Endothelial cell of umbilical vein (primary cell): ENCODE measurements around the gene GPLD1. TPM values are rescaled to one million over a fixed set of nuclear protein-coding genes. Genes with fewer than 3 reads are reported as not detected.

ENCODE experiments used
- BruUV-seq: library from RNA; stranded (reverse); fragments of 400-500 nt; replicated peaks from 2 replicates; lab custom pipeline; 2021; lab: Mats Ljungman, UMichigan
- CTCF ChIA-PET: fragments of 300-600, 350-600 bp; sonication (Branson Sonifier 250); formaldehyde crosslinking; loops from one replicate; lab custom pipeline; 2021; ENCODE audit warnings: antibody characterized with exemption, inconsistent platforms; lab: Charles Lee
- POLR2A ChIA-PET: fragments of 300-600, 350-600 bp; sonication (Branson Sonifier 250); formaldehyde crosslinking; loops from one replicate; lab custom pipeline; 2021; ENCODE audit warnings: antibody characterized with exemption, inconsistent platforms; lab: Charles Lee
- DNase-seq: peaks from one replicate; pipeline ENCODE4 v3.0.0-alpha.2; 2011; ENCODE audit warnings: low read depth, low spot score
- FAIRE-seq: peaks from 2 replicates; lab custom pipeline; 2011; peaks lifted over from hg19 to GRCh38; lab: Jason Lieb, UNC
- H2AFZ ChIP-seq: 2 replicates; pipeline ENCODE4 v1.6.0; 2012; ENCODE audit warnings: low read depth, low read length, control low read depth, inconsistent platforms
- H3K27ac ChIP-seq: 2 replicates; pipeline ENCODE4 v1.5.1; 2011; ENCODE audit warnings: low read depth, mild to moderate bottlenecking, control low read depth, low read length, moderate library complexity; ENCODE audit not compliant: insufficient read depth
- H3K27me3 ChIP-seq, 2 experiments: 2 replicates each; pipeline versions ENCODE4 v1.6.0 to v1.6.1; 2011; ENCODE audit warnings: low read length in 2 of 2, mixed read lengths in 1 of 2; ENCODE audit not compliant: control insufficient read depth in 2 of 2, insufficient read depth in 2 of 2
- H3K36me3 ChIP-seq, 2 experiments: 2 replicates in 1 of 2; 3 replicates in 1 of 2; pipeline ENCODE4 v1.5.1; 2011; ENCODE audit warnings: low read length in 2 of 2, mild to moderate bottlenecking in 1 of 2, moderate library complexity in 1 of 2; ENCODE audit not compliant: control insufficient read depth in 2 of 2, insufficient read depth in 2 of 2; ENCODE audit errors: extremely low read depth in 1 of 2
- H3K4me1 ChIP-seq: 3 replicates; pipeline ENCODE4 v1.5.1; 2011; ENCODE audit warnings: mild to moderate bottlenecking, low read length; ENCODE audit not compliant: control insufficient read depth, insufficient read depth; ENCODE audit errors: extremely low read depth
- H3K4me2 ChIP-seq: 2 replicates; pipeline ENCODE4 v1.6.1; 2011; ENCODE audit warnings: low read length, control low read depth, mixed read lengths; ENCODE audit not compliant: insufficient read depth
- H3K4me3 ChIP-seq, 3 experiments: fragments of 200-600 bp in 1 of 3; sonication (generic), shearing (Covaris generic) in 1 of 3; replicated peaks in 1 of 3; 2 replicates each; pipeline ENCODE4 v1.5.1; 2011 to 2016; ENCODE audit warnings: control low read depth in 3 of 3, low read length in 3 of 3, mild to moderate bottlenecking in 2 of 3, inconsistent platforms in 1 of 3, low read depth in 1 of 3, moderate library complexity in 1 of 3; ENCODE audit not compliant: insufficient read depth in 1 of 3
- H3K79me2 ChIP-seq: 2 replicates; pipeline ENCODE4 v1.6.0; 2012; ENCODE audit warnings: low read length, inconsistent platforms; ENCODE audit not compliant: control insufficient read depth, insufficient read depth
- H3K9ac ChIP-seq: replicated peaks from 2 replicates; pipeline ENCODE3; 2011; ENCODE audit warnings: low read length, control low read depth; ENCODE audit not compliant: insufficient read depth; ENCODE audit errors: extremely low read depth
- H3K9me1 ChIP-seq: replicated peaks from 3 replicates; pipeline ENCODE4 v1.6.0; 2011; ENCODE audit warnings: mild to moderate bottlenecking, low read length; ENCODE audit not compliant: control insufficient read depth, insufficient read depth; ENCODE audit errors: extremely low read depth
- H3K9me3 ChIP-seq: replicated peaks from 2 replicates; pipeline ENCODE4 v1.5.1; 2012; ENCODE audit warnings: low read length, inconsistent platforms; ENCODE audit not compliant: control insufficient read depth, insufficient read depth
- H4K20me1 ChIP-seq: replicated peaks from 2 replicates; pipeline ENCODE3; 2011; ENCODE audit warnings: mild to moderate bottlenecking, low read length; ENCODE audit not compliant: control insufficient read depth, insufficient read depth; ENCODE audit errors: extremely low read depth
- EZH2 ChIP-seq: IDR thresholded peaks from 2 replicates; pipeline ENCODE4 v1.6.1; 2012; ENCODE audit warnings: borderline replicate concordance, low read depth, mild to moderate bottlenecking, moderate library complexity, low read length, inconsistent platforms; ENCODE audit not compliant: severe bottlenecking
- FOS ChIP-seq: IDR thresholded peaks from 2 replicates; pipeline ENCODE4 v1.6.1; 2011; ENCODE audit warnings: mild to moderate bottlenecking, low read length, moderate library complexity, borderline replicate concordance; ENCODE audit not compliant: insufficient read depth
- GATA2 ChIP-seq: IDR thresholded peaks from 2 replicates; pipeline ENCODE4 v1.7.0; 2011; ENCODE audit warnings: low read depth, mild to moderate bottlenecking, moderate library complexity, mixed read lengths, low read length; ENCODE audit not compliant: insufficient read length, insufficient read depth
- JUN ChIP-seq: IDR thresholded peaks from 2 replicates; pipeline ENCODE4 v1.6.1; 2011; ENCODE audit warnings: borderline replicate concordance, low read depth; ENCODE audit not compliant: insufficient read length, insufficient read depth
- MYC ChIP-seq: IDR thresholded peaks from one replicate; pipeline ENCODE4 v1.6.1; 2011; ENCODE audit warnings: mild to moderate bottlenecking, low read depth, low read length
- POLR2A ChIP-seq: IDR thresholded peaks from 2 replicates; pipeline ENCODE4 v1.6.1; 2012; ENCODE audit warnings: low read depth, mild to moderate bottlenecking, control low read depth, low read length
- POLR2AphosphoS5 ChIP-seq: IDR thresholded peaks from 2 replicates; pipeline ENCODE4 v1.6.1; 2012; ENCODE audit warnings: low read depth, mild to moderate bottlenecking, control low read depth, low read length, moderate library complexity; ENCODE audit not compliant: insufficient read depth
- dilution Hi-C: fragments of 300-500 bp; cut with MboI; formaldehyde crosslinking; loops from one replicate; pipeline ENCODE4 v1.15.0; 2019; ENCODE audit warnings: low sequenced_read_pairs; ENCODE audit not compliant: extremely low pct_ligation_motif_present
- intact Hi-C: fragments of 100-400 bp; cut with micrococcal nuclease; formaldehyde crosslinking; loops from one replicate; pipeline ENCODE4 v1.10.0; 2022
- polyA plus RNA-seq, 4 experiments: library from polyadenylated mRNA; depleted of rRNA in 3 of 4; stranded (reverse) in 3 of 4; unstranded in 1 of 4; fragments of >200 nt; gene quantifications; 2 replicates each; pipeline versions ENCODE4 v1.2.1 to v1.2.3, GENCODE V29; 2011 to 2012; ENCODE audit warnings: missing spikeins in 1 of 4
- total RNA-seq: library from RNA; stranded (reverse); gene quantifications from 2 replicates; pipeline ENCODE4 v1.2.3, GENCODE V29; 2021
- TF ChIP-seq, protein P1 (sequence below), 2 donors: IDR thresholded peaks; 1 replicate in 1 of 2; 2 replicates in 1 of 2; pipeline ENCODE4 v1.5.1; 2011; ENCODE audit warnings: low read length in 2 of 2, mild to moderate bottlenecking in 2 of 2, moderate library complexity in 2 of 2, control low read depth in 1 of 2, inconsistent platforms in 1 of 2, low read depth in 1 of 2; ENCODE audit not compliant: insufficient read depth in 1 of 2; ENCODE audit errors: extremely low read depth in 1 of 2
- TF ChIP-seq, protein P2 (sequence below): IDR thresholded peaks from 2 replicates; pipeline ENCODE4 v1.6.1; 2011; ENCODE audit not compliant: insufficient read depth, insufficient read length

The GPLD1 gene
- total and polyA plus RNA-seq, 2 donors (not counting 3 experiments of a cell fraction or from before 2014, with no cell fraction given), result 0.03 to 0.53 TPM

DNA sequence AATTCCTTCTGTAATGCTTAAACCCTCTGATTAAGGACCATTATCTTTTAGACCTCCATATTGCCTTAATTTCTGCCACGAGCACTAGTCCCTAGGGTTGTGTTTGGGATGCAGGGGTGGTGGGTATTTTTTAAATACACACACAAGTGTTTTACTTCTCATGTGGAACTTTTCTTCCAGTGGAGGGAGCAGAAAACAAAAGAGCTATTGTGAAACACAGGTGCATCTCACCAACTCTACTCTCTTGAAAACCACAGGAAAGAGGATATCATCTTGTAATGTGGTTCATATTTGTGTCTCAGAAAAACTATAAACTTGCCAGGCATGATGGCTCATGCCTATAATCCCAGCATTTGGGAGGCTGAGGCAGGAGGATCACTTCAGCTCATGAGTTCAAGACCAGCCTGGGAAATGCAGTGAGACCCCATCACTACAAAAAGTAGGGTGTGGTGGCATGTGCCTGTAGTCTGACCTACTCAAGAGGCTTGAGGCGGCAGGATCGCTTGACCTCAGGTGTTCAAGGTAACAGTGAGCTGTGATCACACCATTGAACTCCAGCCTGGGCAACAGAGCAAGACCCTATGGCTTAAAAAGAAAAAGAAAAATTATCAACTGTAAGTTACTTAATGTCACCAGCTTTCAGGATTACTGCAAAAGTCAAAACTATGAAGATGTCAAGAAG lies 49.4 kb downstream of the GPLD1 start:
- no peaks in the 10 kb centered on the region for H3K79me2 ChIP-seq
- ChIA-PET POLR2A (no interaction called here), CTCF (interaction anchor here (0.9 to 1.1 kb wide), 2 partner anchors 9 to 11 kb away, joined by 3 to 4 read pairs; no protein-coding TSS in a partner anchor)
- no peaks in the 10 kb centered on the region for H3K4me1 ChIP-seq
- no TSS peak for BruUV-seq
- no peak overlapping the region for H2AFZ ChIP-seq
- intact Hi-C loops, result no loop called here
- no peak overlapping the region for H3K27ac ChIP-seq
- no peaks in the 10 kb centered on the region for H3K36me3 ChIP-seq
- no peak overlapping the region for H3K4me2 ChIP-seq
- H3K9me1 ChIP-seq, result no peaks in the 10 kb centered on the region
- no peak for TF ChIP-seq FOS
- TF ChIP-seq, protein P1, sequence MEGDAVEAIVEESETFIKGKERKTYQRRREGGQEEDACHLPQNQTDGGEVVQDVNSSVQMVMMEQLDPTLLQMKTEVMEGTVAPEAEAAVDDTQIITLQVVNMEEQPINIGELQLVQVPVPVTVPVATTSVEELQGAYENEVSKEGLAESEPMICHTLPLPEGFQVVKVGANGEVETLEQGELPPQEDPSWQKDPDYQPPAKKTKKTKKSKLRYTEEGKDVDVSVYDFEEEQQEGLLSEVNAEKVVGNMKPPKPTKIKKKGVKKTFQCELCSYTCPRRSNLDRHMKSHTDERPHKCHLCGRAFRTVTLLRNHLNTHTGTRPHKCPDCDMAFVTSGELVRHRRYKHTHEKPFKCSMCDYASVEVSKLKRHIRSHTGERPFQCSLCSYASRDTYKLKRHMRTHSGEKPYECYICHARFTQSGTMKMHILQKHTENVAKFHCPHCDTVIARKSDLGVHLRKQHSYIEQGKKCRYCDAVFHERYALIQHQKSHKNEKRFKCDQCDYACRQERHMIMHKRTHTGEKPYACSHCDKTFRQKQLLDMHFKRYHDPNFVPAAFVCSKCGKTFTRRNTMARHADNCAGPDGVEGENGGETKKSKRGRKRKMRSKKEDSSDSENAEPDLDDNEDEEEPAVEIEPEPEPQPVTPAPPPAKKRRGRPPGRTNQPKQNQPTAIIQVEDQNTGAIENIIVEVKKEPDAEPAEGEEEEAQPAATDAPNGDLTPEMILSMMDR (IDR thresholded peaks at IDR 0.05; ENCODE audit: extremely low read depth in 1 of 2, insufficient read depth in 1 of 2, low read depth in 1 of 2, low read length in 2 of 2), result no peak
- no peak for TF ChIP-seq POLR2AphosphoS5
- no peak for TF ChIP-seq JUN
- no peaks in the 10 kb centered on the region for H3K27me3 ChIP-seq
- no peak for FAIRE-seq
- no peaks in the 10 kb centered on the region for H3K9me3 ChIP-seq
- no peak overlapping the region for H3K9ac ChIP-seq
- H4K20me1 ChIP-seq, result no peaks in the 10 kb centered on the region
- no peak overlapping the region for H3K4me3 ChIP-seq
- dilution Hi-C loops, result no loop called here
- no peak for DNase-seq

DNA sequence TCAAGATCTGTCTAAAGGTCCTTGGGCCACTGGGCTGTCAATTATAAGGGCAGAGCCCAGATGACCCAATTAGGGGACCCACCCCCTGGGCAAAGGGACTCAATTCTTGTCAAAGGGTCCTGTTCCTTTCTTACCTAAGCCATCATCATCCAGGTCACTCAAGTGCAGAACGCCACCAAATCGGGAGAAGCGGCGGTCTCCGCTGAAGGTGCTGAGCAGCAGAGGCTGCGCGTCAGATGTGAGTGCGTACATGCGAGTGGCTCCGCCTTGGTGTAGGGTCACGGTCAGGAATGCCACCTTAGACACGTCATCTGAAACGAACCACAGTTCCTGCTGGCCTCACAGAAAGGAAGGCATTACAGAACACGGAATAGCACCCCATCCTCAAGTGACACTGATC lies 52.4 kb downstream of the GPLD1 start:
- no peak for DNase-seq
- BruUV-seq, result no TSS peak
- H3K4me2 ChIP-seq, result no peak overlapping the region
- POLR2A ChIA-PET, result no interaction called here
- no peak overlapping the region for H3K4me3 ChIP-seq
- TF ChIP-seq POLR2A (no peak), EZH2 (no peak), JUN (no peak), POLR2AphosphoS5 (no peak), GATA2 (no peak), FOS (no peak), MYC (no peak)
- TF ChIP-seq, protein P1 (IDR thresholded peaks at IDR 0.05; ENCODE audit: extremely low read depth in 1 of 2, insufficient read depth in 1 of 2, low read depth in 1 of 2, low read length in 2 of 2), result no peak
- TF ChIP-seq, protein P2, sequence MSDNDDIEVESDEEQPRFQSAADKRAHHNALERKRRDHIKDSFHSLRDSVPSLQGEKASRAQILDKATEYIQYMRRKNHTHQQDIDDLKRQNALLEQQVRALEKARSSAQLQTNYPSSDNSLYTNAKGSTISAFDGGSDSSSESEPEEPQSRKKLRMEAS, result no peak
- no peak overlapping the region for H3K9ac ChIP-seq
- dilution Hi-C loops, result no loop called here
- H3K9me1 ChIP-seq, result no peaks in the 10 kb centered on the region
- no peaks in the 10 kb centered on the region for H3K4me1 ChIP-seq
- no peaks in the 10 kb centered on the region for H3K79me2 ChIP-seq
- no peak for FAIRE-seq
- H3K9me3 ChIP-seq, result no peaks in the 10 kb centered on the region
- intact Hi-C loops, result no loop called here
- H3K36me3 ChIP-seq, result no peaks in the 10 kb centered on the region
- H4K20me1 ChIP-seq, result no peaks in the 10 kb centered on the region
- H2AFZ ChIP-seq, result no peak overlapping the region
- H3K27ac ChIP-seq, result no peak overlapping the region
- no peaks in the 10 kb centered on the region for H3K27me3 ChIP-seq
- CTCF ChIA-PET, result no interaction called here
